Skin of body (tissue), 2 donors: Measurements from ENCODE around the gene PABPN1. TPM values are rescaled to one million over a fixed set of nuclear protein-coding genes. Genes with fewer than 3 reads are reported as not detected.

ENCODE experiments used
- DNase-seq: peaks from one replicate; lab custom pipeline; 2025; lab: John Stamatoyannopoulos, UW
- total RNA-seq: library from RNA; depleted of rRNA; stranded (reverse); fragments of >200 nt; gene quantifications from one replicate; pipeline ENCODE4 v1.2.3, GENCODE V29; 2014

PABPN1 gene
- total RNA-seq, 1 donor from 2014 or later: 65.8 TPM

GRCh38 chr14:23358042-23358441, 36.8 kb downstream of the PABPN1 start:
- DNase-seq: no peak

- DNase-seq: no peak
These were observed 37.4 kb downstream of the PABPN1 start for GRCh38 chr14:23358553-23359166.

GRCh38 chr14:23359167-23359626, 37.9 kb downstream of the PABPN1 start:
- no peak for DNase-seq

- no peak for DNase-seq
These were observed 38.6 kb downstream of the PABPN1 start for GRCh38 chr14:23359722-23360447.

- no peak for DNase-seq
These were observed 39.2 kb downstream of the PABPN1 start for GRCh38 chr14:23360496-23360895.

- no peak for DNase-seq
These were observed 40.1 kb downstream of the PABPN1 start for GRCh38 chr14:23361320-23361719.

GRCh38 chr14:23361763-23362162, 40.5 kb downstream of the PABPN1 start:
- DNase-seq: no peak

GRCh38 chr14:23362200-23362599, 40.9 kb downstream of the PABPN1 start:
- no peak for DNase-seq

- DNase-seq: peak; percentile 58
These were observed 43.1 kb downstream of the PABPN1 start for GRCh38 chr14:23364164-23365035.

- peak; percentile 24 for DNase-seq
These were observed 43.9 kb downstream of the PABPN1 start, which contains the start of gene EFS for GRCh38 chr14:23365036-23365731. TSS of gene EFS (minus strand) at chr14:23365172. CDS start at chr14:23365025, 147 bp downstream.

- DNase-seq: peak; percentile 90
These were observed 44.6 kb downstream of the PABPN1 start for GRCh38 chr14:23365732-23366425.

- peak; percentile 90 for DNase-seq
These were observed 45.2 kb downstream of the PABPN1 start for GRCh38 chr14:23366426-23366921.

GRCh38 chr14:23370221-23370620, 49.0 kb downstream of the PABPN1 start:
- DNase-seq: no peak

- no peak for DNase-seq
These were observed 50.6 kb downstream of the PABPN1 start for GRCh38 chr14:23371865-23372264.

GRCh38 chr14:23372509-23372908, 51.3 kb downstream of the PABPN1 start, which contains the start of gene IL25:
TSS of gene IL25 (plus strand) at chr14:23372809.
- DNase-seq: no peak

GRCh38 chr14:23373041-23373440, 51.8 kb downstream of the PABPN1 start:
- no peak for DNase-seq
